Astrocyte (in vitro differentiated cells and primary cell): ENCODE measurements around the gene CITED1.

Source experiments
- CTCF ChIP-seq: IDR thresholded peaks from 2 replicates; pipeline ENCODE4 v1.5.1; 2011; ENCODE audit warnings: low read depth, mild to moderate bottlenecking, inconsistent platforms, low read length, moderate library complexity; ENCODE audit not compliant: insufficient read depth
- EZH2 ChIP-seq: IDR thresholded peaks from 2 replicates; pipeline ENCODE4 v1.6.1; 2012; ENCODE audit warnings: mild to moderate bottlenecking, low read length, inconsistent platforms; ENCODE audit not compliant: insufficient read depth

- no peak for TF ChIP-seq CTCF
- TF ChIP-seq EZH2 = no peak
Measured at GRCh38 chrX:72262077-72262476, 43.6 kb downstream of the CITED1 start.
